Neural cell (in vitro differentiated cells): ENCODE measurements around the gene EXOC2.

Source experiments
- CTCF ChIP-seq: fragments of 450-650 bp; IDR thresholded peaks from 2 replicates; pipeline ENCODE4 v1.5.1; 2014; ENCODE audit warnings: antibody characterized with exemption, mild to moderate bottlenecking, moderate library complexity; ENCODE audit not compliant: poor library complexity, severe bottlenecking
- EZH2 ChIP-seq: fragments of 200-600, 300-800 bp; shearing (Covaris generic), sonication (generic); IDR thresholded peaks from 2 replicates; pipeline ENCODE4 v1.6.1; 2014; ENCODE audit warnings: antibody characterized with exemption, low read length, borderline replicate concordance, mild to moderate bottlenecking; ENCODE audit not compliant: insufficient read depth, poor library complexity, severe bottlenecking
- POLR2AphosphoS5 ChIP-seq: IDR thresholded peaks from 2 replicates; pipeline ENCODE4 v1.6.1; 2012
- RAD21 ChIP-seq: fragments of 450-650 bp; conservative IDR thresholded peaks from 2 replicates; pipeline ENCODE4 v1.6.1; 2014; ENCODE audit warnings: antibody characterized with exemption, mild to moderate bottlenecking, moderate library complexity
- REST ChIP-seq: IDR thresholded peaks from 2 replicates; pipeline ENCODE4 v1.6.1; 2012; ENCODE audit warnings: borderline replicate concordance
- TAF1 ChIP-seq: IDR thresholded peaks from 2 replicates; pipeline ENCODE4 v1.6.1; 2012; ENCODE audit warnings: low read depth

- no peak for TF ChIP-seq CTCF
- no peak for TF ChIP-seq EZH2
- no peak for TF ChIP-seq POLR2AphosphoS5
- TF ChIP-seq RAD21: no peak
- TF ChIP-seq TAF1: no peak
- TF ChIP-seq REST: no peak
These were observed 255.9 kb downstream of the EXOC2 start for GRCh38 chr6:437037-437392.
